Measurements from ENCODE around the gene ZNF827. TPM values are rescaled to one million over a fixed set of nuclear protein-coding genes. Genes with fewer than 3 reads are reported as not detected.

The ZNF827 gene
- total RNA-seq, 1 donor from 2014 or later, result 19.0 TPM

DNA sequence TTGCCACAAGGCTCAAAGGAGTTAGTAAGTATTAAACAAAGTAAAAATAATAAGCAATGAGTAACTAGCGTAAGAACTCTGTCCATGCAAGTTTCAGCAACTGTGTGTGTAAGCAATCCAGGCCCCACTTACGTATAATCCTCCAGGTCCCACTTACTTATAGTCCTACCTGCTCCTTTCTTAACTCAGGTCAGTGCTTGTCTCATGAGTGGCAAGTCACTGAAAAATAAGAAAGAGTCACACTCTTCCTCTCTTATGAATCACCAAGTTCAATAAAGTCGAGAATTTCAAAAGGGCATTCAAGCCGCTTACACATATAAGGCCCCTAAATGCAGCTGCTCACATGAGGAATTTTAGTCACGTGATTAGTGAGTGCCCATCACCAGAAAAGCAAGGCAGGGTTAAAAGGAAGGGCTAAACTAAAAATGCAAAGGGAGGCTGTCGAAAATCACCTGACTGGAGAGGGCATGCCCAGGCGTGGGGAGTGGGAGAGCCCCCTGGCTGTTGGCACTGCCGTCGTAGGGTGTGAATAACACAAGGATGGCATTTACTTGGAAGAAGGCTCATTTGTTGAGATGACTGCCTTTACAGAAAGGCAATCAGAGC is 58.2 kb downstream of the ZNF827 start:
- Histone ChIP-seq H3K4me3 (no peak overlapping the region), H3K36me3 (no peaks in the 10 kb centered on the region), H3K9me3 (replicated peaks) (no peaks in the 10 kb centered on the region), H3K27me3 (ENCODE audit: low read depth) (no peaks in the 10 kb centered on the region), H3K4me1 (peaks cover 68% of the 10 kb centered on the region), H3K27ac (replicated peaks) (peak overlapping the region; percentile 47)
- no peak for DNase-seq
- intact Hi-C loops (cut with micrococcal nuclease), result no loop called here
- no peak for TF ChIP-seq CTCF (IDR thresholded peaks at IDR 0.05; ENCODE audit: borderline replicate concordance)

GRCh38 chr4:145879598-145879997 is 59.0 kb downstream of the ZNF827 start:
- peaks cover 68% of the 10 kb centered on the region for H3K4me1 ChIP-seq
- intact Hi-C loops (cut with micrococcal nuclease), result no loop called here
- H3K9me3 ChIP-seq (replicated peaks), result no peaks in the 10 kb centered on the region
- H3K36me3 ChIP-seq, result no peaks in the 10 kb centered on the region
- no peak for DNase-seq
- H3K27me3 ChIP-seq (ENCODE audit: low read depth), result no peaks in the 10 kb centered on the region
- peak overlapping the region; percentile 47 for H3K27ac ChIP-seq (replicated peaks)
- H3K4me3 ChIP-seq, result no peak overlapping the region
- TF ChIP-seq CTCF (IDR thresholded peaks at IDR 0.05; ENCODE audit: borderline replicate concordance), result no peak

DNA sequence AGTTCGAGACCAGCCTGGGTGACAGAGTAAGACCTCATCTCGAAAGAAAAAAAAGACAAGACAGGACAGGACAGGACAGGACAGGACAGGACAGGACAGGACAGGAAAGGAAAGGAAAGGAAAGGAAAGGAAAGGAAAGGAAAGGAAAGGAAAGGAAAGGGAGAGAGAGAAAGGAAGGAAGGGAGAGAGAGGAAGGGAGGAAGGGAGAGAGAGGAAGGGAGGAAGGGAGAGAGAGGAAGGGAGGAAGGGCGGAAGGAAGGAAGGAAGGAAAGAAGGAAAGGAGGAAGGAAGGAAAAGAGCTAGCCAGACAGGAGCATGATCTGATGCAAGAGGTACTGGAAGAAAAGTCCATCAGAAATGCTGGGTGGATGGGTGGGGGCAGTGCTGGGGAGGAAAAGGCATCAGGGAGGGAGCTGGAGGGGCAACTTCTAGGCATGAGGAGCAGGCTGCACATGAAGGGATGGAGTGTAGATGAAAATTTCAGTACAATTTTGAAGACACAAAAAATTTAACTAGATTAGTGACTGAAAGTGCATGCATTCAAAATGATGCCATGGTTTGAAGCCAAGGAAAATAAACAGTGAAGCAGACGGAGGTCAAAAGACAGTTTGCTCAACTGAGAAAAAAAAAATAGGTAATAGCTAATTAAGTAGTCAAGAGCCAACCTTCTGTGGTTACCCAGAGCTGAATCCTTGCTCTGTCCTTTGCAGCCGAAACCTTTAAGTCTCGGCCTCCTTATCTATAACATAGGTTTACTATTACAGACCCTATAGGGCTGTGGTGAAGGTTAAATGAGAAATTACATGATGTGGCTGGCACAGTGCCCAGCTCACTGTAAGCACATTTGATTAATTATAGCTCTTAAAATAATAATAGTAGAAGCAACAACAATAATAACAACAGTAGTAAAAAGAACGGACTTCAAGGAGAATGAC is 59.9 kb downstream of the ZNF827 start:
- no peak for TF ChIP-seq CTCF (IDR thresholded peaks at IDR 0.05; ENCODE audit: borderline replicate concordance)
- H3K4me3 ChIP-seq, result no peak overlapping the region
- peaks cover 68% of the 10 kb centered on the region for H3K4me1 ChIP-seq
- no peaks in the 10 kb centered on the region for H3K27me3 ChIP-seq (ENCODE audit: low read depth)
- intact Hi-C loops (cut with micrococcal nuclease), result no loop called here
- H3K36me3 ChIP-seq, result no peaks in the 10 kb centered on the region
- peak overlapping the region; percentile 47 for H3K27ac ChIP-seq (replicated peaks)
- no peak for DNase-seq
- no peaks in the 10 kb centered on the region for H3K9me3 ChIP-seq (replicated peaks)

DNA sequence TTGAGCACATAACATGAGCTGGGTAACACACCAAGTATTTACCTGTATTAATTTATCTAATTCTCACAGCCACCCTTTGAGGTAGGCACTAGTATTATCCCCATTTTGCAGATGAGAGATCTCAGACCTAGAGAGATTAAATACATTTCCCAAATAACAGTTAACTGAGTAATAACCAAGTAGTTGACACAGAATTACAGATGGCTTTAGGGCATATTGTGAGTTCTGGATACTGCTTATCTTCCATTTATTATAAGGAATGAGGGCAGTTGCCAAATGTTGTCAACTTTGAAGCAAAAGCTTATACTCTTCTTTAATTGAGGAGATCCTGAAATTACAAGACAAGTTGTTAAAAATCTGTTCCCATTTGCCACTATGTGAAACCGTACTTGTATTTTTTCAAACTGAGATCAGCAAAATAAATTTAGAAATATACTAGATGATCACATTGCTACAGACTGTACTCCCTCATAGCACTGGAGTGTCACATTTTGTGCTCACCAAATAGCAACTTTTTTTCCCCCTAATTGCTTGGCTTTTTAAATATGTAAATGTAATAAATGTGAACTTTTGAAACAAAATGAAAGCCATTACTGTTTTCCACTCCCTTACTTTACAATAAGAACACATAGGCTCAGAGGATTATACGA is 62.0 kb downstream of the ZNF827 start:
- Histone ChIP-seq H3K4me1 (peaks cover 51% of the 10 kb centered on the region), H3K36me3 (no peaks in the 10 kb centered on the region), H3K27me3 (ENCODE audit: low read depth) (no peaks in the 10 kb centered on the region), H3K4me3 (no peak overlapping the region), H3K27ac (replicated peaks) (no peak overlapping the region), H3K9me3 (replicated peaks) (no peaks in the 10 kb centered on the region)
- TF ChIP-seq CTCF (IDR thresholded peaks at IDR 0.05; ENCODE audit: borderline replicate concordance), result no peak
- intact Hi-C loops (cut with micrococcal nuclease), result no loop called here
- DNase-seq, result no peak

GRCh38 chr4:145873901-145874300 is 64.7 kb downstream of the ZNF827 start:
- Histone ChIP-seq H3K4me3 (no peak overlapping the region), H3K27ac (replicated peaks) (no peak overlapping the region), H3K36me3 (no peaks in the 10 kb centered on the region), H3K27me3 (ENCODE audit: low read depth) (no peaks in the 10 kb centered on the region), H3K4me1 (peaks cover 41% of the 10 kb centered on the region), H3K9me3 (replicated peaks) (no peaks in the 10 kb centered on the region)
- intact Hi-C loops (cut with micrococcal nuclease), result no loop called here
- no peak for DNase-seq
- TF ChIP-seq CTCF (IDR thresholded peaks at IDR 0.05; ENCODE audit: borderline replicate concordance), result no peak
